ENCODE data around the gene ERC1.

DNA sequence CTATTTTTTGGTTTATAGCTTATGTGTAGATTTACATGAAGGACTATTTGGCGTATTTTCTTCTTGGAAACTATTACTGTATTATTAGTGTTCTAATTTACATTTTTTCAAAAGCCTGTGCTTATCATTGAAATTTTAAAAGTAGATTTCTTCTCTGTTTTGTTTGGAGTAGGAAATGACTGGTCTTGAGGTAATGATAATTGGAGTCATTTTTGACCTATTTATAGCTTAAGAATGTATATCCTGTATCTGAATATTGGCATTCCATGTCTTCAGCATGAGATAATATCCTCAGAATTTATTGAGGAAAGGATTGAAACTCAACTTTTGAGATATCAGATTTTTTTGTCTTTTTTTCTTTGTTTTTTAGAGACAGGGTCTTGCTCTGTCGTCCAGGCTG, 193.4 kb downstream of the ERC1 start:
- TF ChIP-seq, protein P1, sequence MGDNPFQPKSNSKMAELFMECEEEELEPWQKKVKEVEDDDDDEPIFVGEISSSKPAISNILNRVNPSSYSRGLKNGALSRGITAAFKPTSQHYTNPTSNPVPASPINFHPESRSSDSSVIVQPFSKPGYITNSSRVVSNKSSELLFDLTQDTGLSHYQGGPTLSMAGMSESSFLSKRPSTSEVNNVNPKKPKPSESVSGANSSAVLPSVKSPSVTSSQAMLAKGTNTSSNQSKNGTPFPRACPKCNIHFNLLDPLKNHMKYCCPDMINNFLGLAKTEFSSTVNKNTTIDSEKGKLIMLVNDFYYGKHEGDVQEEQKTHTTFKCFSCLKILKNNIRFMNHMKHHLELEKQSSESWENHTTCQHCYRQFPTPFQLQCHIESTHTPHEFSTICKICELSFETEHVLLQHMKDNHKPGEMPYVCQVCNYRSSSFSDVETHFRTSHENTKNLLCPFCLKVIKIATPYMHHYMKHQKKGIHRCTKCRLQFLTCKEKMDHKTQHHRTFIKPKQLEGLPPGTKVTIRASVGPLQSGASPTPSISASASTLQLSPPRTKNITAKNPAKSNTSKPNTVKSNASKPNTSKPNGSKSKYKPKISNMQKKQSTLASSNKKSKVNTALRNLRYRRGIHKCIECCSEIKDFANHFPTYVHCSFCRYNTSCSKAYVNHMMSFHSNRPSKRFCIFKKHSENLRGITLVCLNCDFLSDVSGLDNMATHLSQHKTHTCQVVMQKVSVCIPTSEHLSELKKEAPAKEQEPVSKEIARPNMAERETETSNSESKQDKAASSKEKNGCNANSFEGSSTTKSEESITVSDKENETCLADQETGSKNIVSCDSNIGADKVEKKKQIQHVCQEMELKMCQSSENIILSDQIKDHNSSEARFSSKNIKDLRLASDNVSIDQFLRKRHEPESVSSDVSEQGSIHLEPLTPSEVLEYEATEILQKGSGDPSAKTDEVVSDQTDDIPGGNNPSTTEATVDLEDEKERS (tag by site-specific recombination; IDR thresholded peaks at IDR 0.05), result no peak
- no peak for TF ChIP-seq ZNF292 (tag by site-specific recombination; IDR thresholded peaks at IDR 0.05; ENCODE audit: borderline replicate concordance, low read depth)
- TF ChIP-seq MZF1 (tag by site-specific recombination; IDR thresholded peaks at IDR 0.05; ENCODE audit: borderline replicate concordance), result no peak
- TF ChIP-seq CTCF (tag by site-specific recombination; IDR thresholded peaks at IDR 0.05), result no peak
- no peak for TF ChIP-seq ZNF514 (tag by site-specific recombination; IDR thresholded peaks at IDR 0.05)
- no peak for TF ChIP-seq ZNF114 (tag by site-specific recombination; IDR thresholded peaks at IDR 0.05)
- TF ChIP-seq ZNF660 (tag by site-specific recombination; IDR thresholded peaks at IDR 0.05), result no peak
- TF ChIP-seq ZNF501 (tag by site-specific recombination; IDR thresholded peaks at IDR 0.05), result no peak
- no peak for TF ChIP-seq HOXA7 (CRISPR knock-in tag; IDR thresholded peaks at IDR 0.05; ENCODE audit: borderline replicate concordance)
- no peak for TF ChIP-seq ZNF121 (tag by site-specific recombination; IDR thresholded peaks at IDR 0.05)
- TF ChIP-seq ZNF133 (tag by site-specific recombination; IDR thresholded peaks at IDR 0.05), result no peak
